Embryonic facial prominence (tissue), 1 donor: ENCODE data around the gene LAMA3.

Experiments
- DNase-seq: peaks from one replicate; pipeline ENCODE4 v3.0.0-alpha.2; 2016; ENCODE audit errors: extremely low spot score

Gene LAMA3

GRCh38 chr18:23875966-23876895, 187.0 kb downstream of the LAMA3 start:
- no peak for DNase-seq

DNA sequence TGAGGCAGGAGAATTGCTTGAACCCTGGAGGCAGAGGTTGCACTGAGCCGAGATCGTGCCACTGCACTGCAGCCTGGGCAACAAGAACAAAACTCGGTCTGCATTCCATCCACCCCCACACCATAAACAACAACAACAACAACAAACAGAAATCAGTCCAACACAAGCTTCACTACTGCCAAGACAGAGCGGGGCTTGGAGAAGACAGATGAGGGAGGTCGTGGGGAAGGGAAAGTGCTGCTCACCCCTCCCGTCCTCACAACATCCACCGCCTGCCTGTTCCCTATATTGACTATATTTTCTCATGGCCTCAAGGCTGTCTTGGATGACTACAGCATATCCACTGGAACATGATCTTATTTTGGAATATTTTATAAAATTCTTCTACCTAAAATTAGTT, 187.7 kb downstream of the LAMA3 start:
- no peak for DNase-seq

- no peak for DNase-seq
Observed at GRCh38 chr18:23877371-23877770, 188.1 kb downstream of the LAMA3 start.

DNA sequence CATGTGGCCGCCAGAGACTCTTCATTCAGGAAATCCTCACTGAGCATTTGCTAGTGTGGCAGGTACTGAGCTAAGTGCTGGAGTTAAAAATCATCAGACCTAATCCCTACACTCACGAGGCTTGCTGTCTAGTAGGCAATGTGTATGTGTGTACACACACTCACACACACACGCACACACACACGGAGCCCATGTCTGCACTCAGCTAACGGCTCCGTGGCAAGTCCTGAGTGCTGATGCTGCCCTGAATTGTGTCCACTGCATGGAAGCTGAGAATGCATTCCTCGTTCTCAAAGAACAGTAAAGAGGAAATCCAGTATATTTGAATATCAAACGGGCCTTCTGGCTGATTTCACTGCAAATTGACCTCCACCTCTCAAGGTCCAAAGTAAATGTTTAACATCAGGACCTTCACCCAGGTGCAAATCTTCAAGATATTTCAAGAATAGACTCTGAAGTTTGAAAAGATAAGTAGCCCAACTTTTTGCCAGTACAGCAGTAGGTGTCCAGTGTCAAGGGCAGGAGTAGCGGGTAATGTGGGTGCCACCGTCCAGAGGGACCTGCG, 189.2 kb downstream of the LAMA3 start:
- no peak for DNase-seq

GRCh38 chr18:23879126-23879525, 189.9 kb downstream of the LAMA3 start:
- DNase-seq, result no peak

DNA sequence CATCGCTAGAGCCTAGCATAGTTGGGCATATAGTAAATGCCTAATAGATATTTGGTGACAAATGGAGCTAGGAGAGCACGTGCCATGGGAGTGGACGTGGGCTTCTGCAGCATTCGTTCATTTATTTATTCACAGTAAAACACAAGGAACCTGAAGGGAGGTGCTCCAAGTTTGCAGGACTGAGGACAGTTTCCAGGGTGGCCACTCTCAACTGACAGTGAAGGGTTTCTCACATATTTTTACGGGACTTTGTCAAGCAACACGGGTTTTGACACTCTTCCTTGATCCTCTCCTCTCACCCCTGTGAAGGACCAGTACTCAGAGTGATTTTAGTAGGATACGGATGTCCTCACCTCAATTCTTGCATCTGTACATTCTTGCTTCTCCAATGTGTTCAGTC, 190.3 kb downstream of the LAMA3 start:
- DNase-seq, result no peak

GRCh38 chr18:23879966-23880565, 190.8 kb downstream of the LAMA3 start:
- no peak for DNase-seq

DNA sequence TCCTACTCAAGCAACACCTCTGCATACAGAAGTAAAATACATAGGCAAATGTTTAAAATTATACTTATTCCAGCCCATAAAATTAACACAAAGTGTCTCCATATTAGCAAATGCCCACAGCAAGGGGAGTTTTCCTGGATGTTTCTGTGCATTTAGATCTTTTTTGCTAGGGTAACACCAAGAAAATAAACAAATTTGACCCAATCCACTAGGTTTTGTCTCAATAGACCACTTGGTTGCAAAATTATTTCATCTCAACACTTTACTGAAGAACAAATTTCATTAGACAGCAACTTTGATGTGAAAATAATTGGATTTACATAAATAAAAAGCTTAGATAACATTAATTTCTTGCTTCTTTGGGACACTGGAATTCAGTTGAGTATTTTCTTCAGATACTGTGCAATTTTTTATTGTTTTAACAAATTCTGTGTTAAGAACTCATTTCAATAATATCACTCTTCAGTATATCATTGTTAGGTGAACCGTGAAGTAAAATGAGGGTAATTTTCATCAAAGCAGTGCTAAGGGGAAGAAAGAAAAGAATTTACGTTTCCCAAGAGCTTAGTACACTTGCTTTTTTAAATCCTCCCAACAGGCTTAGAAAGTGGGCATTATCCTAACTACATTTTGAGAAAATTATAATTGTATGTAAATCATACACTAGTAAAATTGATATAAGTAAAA, 191.8 kb downstream of the LAMA3 start:
- DNase-seq, result no peak

GRCh38 chr18:23881778-23882177, 192.5 kb downstream of the LAMA3 start:
- DNase-seq, result no peak

DNA sequence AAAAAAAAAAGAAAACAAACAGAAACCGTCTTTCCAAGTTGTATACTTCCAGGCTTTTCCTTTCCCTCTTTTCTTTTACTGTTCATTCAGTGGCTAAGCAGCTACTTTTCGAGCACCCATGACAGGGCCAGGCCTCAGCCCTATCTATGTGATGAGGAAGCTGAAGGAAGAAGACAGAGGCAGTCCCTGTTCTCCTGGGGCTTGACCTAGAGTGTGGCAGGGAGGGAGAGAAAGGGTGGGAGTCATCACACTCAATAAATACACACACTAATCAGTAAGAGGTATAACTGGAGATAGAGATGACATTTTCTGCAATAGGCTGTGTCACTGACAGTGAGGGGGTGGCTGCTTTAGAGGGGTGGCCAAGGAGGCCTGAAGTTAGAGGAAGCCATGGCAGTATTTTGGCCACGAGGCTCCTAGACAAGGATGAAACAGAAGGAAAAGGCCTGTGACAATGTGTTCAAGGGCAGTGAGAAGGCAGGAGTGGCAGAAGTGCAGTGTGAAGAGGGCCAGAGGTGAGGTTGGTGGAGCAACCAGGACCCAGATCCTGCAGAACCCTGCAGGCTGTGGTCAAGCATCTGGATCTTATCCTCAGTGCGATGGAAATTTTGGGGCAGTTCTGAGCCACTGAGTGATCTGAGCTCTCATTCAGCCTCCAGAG, 193.5 kb downstream of the LAMA3 start:
- DNase-seq, result no peak

DNA sequence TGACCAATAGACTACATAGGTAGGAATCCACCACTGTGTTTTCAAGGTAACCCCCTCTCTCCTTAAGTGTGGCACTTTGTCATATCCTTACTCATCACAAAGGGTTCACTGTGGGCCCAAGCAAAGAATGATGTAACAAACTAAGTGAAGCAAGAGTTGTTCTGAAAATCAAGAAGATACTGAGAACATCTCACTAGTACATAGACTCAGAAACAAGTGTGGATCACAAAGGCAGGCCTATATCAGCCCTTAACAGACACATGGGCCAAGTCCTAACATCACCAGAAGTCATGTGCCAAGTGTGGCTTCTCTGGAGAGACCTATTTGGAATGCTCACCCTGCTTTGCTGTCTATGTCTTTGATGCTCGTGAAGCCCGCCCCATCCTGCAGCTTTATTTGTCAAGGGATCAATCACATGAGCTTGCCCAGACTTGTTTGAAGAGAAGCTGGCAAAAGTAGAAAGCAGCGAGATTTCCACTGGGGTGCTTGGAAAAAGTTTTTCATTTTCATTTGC, 194.1 kb downstream of the LAMA3 start:
- DNase-seq, result no peak

GRCh38 chr18:23884681-23885375, 195.6 kb downstream of the LAMA3 start:
- DNase-seq, result no peak

- DNase-seq, result no peak
Observed at GRCh38 chr18:23885750-23886149, 196.5 kb downstream of the LAMA3 start.

DNA sequence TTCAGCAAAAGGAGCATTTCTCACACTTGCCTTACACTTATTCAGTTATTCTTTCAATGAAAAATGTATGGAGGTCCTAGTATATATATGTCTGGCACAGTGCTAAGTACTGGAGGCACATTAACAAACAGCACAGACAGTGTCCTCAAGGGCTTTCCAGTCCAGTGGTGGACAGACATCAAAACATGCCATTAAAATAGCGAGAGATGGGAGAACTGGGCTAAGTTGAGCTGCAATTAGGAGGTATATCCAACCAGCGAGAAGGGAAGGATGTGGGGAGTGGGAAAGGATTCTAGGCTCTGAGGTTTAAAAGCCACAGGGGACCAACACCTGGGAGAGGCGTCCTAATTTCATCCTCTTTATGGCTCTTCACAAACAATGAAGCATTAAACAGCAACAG, 197.8 kb downstream of the LAMA3 start:
- DNase-seq, result no peak

GRCh38 chr18:23887493-23887892, 198.2 kb downstream of the LAMA3 start:
- no peak for DNase-seq

- no peak for DNase-seq
Observed at GRCh38 chr18:23888881-23889280, 199.6 kb downstream of the LAMA3 start.

- DNase-seq, result no peak
Observed at GRCh38 chr18:23889907-23890306, 200.7 kb downstream of the LAMA3 start.

GRCh38 chr18:23890589-23890988, 201.3 kb downstream of the LAMA3 start:
- no peak for DNase-seq

GRCh38 chr18:23893653-23894052, 204.4 kb downstream of the LAMA3 start:
- no peak for DNase-seq

GRCh38 chr18:23894661-23895175, 205.5 kb downstream of the LAMA3 start:
- no peak for DNase-seq

- DNase-seq, result no peak
Observed at GRCh38 chr18:23897291-23897690, 208.0 kb downstream of the LAMA3 start.
